H9 (cell line): ENCODE measurements around the gene SOX1. TPM values are rescaled to one million over a fixed set of nuclear protein-coding genes. Genes with fewer than 3 reads are reported as not detected.

Experiments
- DNase-seq: peaks from one replicate; pipeline ENCODE4 v3.0.0-alpha.2; 2017
- H2AFZ ChIP-seq: one replicate; pipeline ENCODE4 v1.6.1; 2013; ENCODE audit warnings: mild to moderate bottlenecking, low read length, control low read depth, moderate library complexity
- H2AK5ac ChIP-seq: 2 replicates; pipeline ENCODE4 v1.6.1; 2013; ENCODE audit warnings: low read length, control low read depth, mixed read lengths; ENCODE audit not compliant: insufficient read length
- H2BK120ac ChIP-seq: one replicate; pipeline ENCODE4 v1.6.1; 2013; ENCODE audit warnings: low read depth, mild to moderate bottlenecking, low read length, control low read depth, inconsistent platforms; ENCODE audit not compliant: poor library complexity, severe bottlenecking
- H2BK12ac ChIP-seq: 2 replicates; pipeline ENCODE4 v1.6.1; 2013; ENCODE audit warnings: low read length, control low read depth, mixed read lengths, low read depth; ENCODE audit not compliant: insufficient read length
- H2BK15ac ChIP-seq: 2 replicates; pipeline ENCODE4 v1.6.1; 2013; ENCODE audit warnings: low read depth, low read length, control low read depth
- H2BK20ac ChIP-seq: one replicate; pipeline ENCODE4 v1.6.1; 2013; ENCODE audit warnings: low read depth, mild to moderate bottlenecking, low read length, control low read depth, inconsistent platforms; ENCODE audit not compliant: poor library complexity, severe bottlenecking
- H2BK5ac ChIP-seq: 2 replicates; pipeline ENCODE4 v1.6.1; 2013; ENCODE audit warnings: low read length, control low read depth, mixed read lengths; ENCODE audit not compliant: insufficient read length
- H3K14ac ChIP-seq: 2 replicates; pipeline ENCODE4 v1.6.1; 2013; ENCODE audit warnings: low read length, control low read depth; ENCODE audit not compliant: insufficient read depth
- H3K18ac ChIP-seq: 2 replicates; pipeline ENCODE4 v1.6.1; 2013; ENCODE audit warnings: low read depth, mild to moderate bottlenecking, mixed read lengths, low read length, control low read depth; ENCODE audit not compliant: insufficient read length
- H3K23ac ChIP-seq: 2 replicates; pipeline ENCODE4 v1.6.1; 2013; ENCODE audit warnings: low read length, control low read depth, mixed read lengths, low read depth; ENCODE audit not compliant: insufficient read length
- H3K23me2 ChIP-seq: 2 replicates; pipeline ENCODE4 v1.6.1; 2013; ENCODE audit warnings: low read depth, mild to moderate bottlenecking, mixed read lengths, low read length, control low read depth; ENCODE audit not compliant: insufficient read length, poor library complexity, severe bottlenecking
- H3K27ac ChIP-seq: 2 replicates; pipeline ENCODE4 v1.5.1; 2013; ENCODE audit warnings: low read length, control low read depth, mixed read lengths, low read depth; ENCODE audit not compliant: insufficient read length
- H3K27me3 ChIP-seq: 2 replicates; pipeline ENCODE4 v1.6.1; 2013; ENCODE audit warnings: low read length, control low read depth, inconsistent platforms; ENCODE audit not compliant: insufficient read depth
- H3K4ac ChIP-seq: 2 replicates; pipeline ENCODE4 v1.6.1; 2013; ENCODE audit warnings: low read depth, mild to moderate bottlenecking, control low read depth, inconsistent platforms, low read length, moderate library complexity
- H3K4me1 ChIP-seq: 2 replicates; pipeline ENCODE4 v1.6.1; 2013; ENCODE audit warnings: low read length, control low read depth, inconsistent platforms; ENCODE audit not compliant: insufficient read depth
- H3K4me2 ChIP-seq: 2 replicates; pipeline ENCODE4 v1.6.1; 2013; ENCODE audit warnings: low read length, control low read depth, mixed read lengths; ENCODE audit not compliant: insufficient read length, insufficient read depth
- H3K56ac ChIP-seq: 2 replicates; pipeline ENCODE4 v1.6.1; 2013; ENCODE audit warnings: low read depth, mild to moderate bottlenecking, mixed read lengths, low read length, control low read depth; ENCODE audit not compliant: insufficient read length
- H3K79me1 ChIP-seq: 2 replicates; pipeline ENCODE4 v1.6.1; 2013; ENCODE audit warnings: low read depth, mild to moderate bottlenecking, moderate library complexity, low read length, control low read depth, inconsistent platforms; ENCODE audit not compliant: insufficient read depth, poor library complexity, severe bottlenecking
- H3K79me2 ChIP-seq: 2 replicates; pipeline ENCODE4 v1.6.1; 2013; ENCODE audit warnings: low read length, control low read depth, inconsistent platforms; ENCODE audit not compliant: insufficient read depth
- H3K9ac ChIP-seq: 2 replicates; pipeline ENCODE4 v1.6.1; 2013; ENCODE audit warnings: low read length, control low read depth, mixed read lengths; ENCODE audit not compliant: insufficient read length; ENCODE audit errors: extremely low read depth
- H3K9me3 ChIP-seq: one replicate; pipeline ENCODE4 v1.6.1; 2013; ENCODE audit warnings: low read depth, low read length, inconsistent platforms; ENCODE audit not compliant: control insufficient read depth
- H3T11ph ChIP-seq: one replicate; pipeline ENCODE4 v1.6.1; 2013; ENCODE audit warnings: mild to moderate bottlenecking, low read length, control low read depth, inconsistent platforms
- H4K20me1 ChIP-seq: one replicate; pipeline ENCODE4 v1.6.1; 2013; ENCODE audit not compliant: control insufficient read depth, insufficient read length, insufficient read depth
- H4K5ac ChIP-seq: 2 replicates; pipeline ENCODE4 v1.6.1; 2013; ENCODE audit warnings: low read depth, mild to moderate bottlenecking, mixed read lengths, low read length, control low read depth; ENCODE audit not compliant: insufficient read length
- H4K8ac ChIP-seq: replicated peaks from 2 replicates; pipeline ENCODE4 v1.6.1; 2013; ENCODE audit warnings: low read length, control low read depth, mixed read lengths, low read depth; ENCODE audit not compliant: insufficient read length
- H4K91ac ChIP-seq: 2 replicates; pipeline ENCODE4 v1.6.1; 2013; ENCODE audit warnings: low read depth, mild to moderate bottlenecking, moderate library complexity, mixed read lengths, low read length, control low read depth; ENCODE audit not compliant: insufficient read length
- H3K27ac Mint-ChIP-seq, 3 experiments: 2 replicates in 2 of 3; 3 replicates in 1 of 3; pipeline ENCODE4 v1.8.0; 2020 to 2021; ENCODE audit warnings: mixed read lengths in 3 of 3, mild to moderate bottlenecking in 1 of 3, moderate library complexity in 1 of 3
- H3K27me3 Mint-ChIP-seq: 2 replicates; pipeline ENCODE4 v1.8.0; 2021; ENCODE audit warnings: low read depth, mild to moderate bottlenecking, moderate library complexity, mixed read lengths
- H3K36me3 Mint-ChIP-seq, 3 experiments: 2 replicates in 2 of 3; 3 replicates in 1 of 3; pipeline ENCODE4 v1.8.0; 2020 to 2021; ENCODE audit warnings: low read depth in 3 of 3, mixed read lengths in 3 of 3; ENCODE audit not compliant: insufficient read depth in 1 of 3
- H3K4me1 Mint-ChIP-seq, 2 experiments: 2 replicates each; pipeline ENCODE4 v1.8.0; 2020; ENCODE audit warnings: mixed read lengths in 2 of 2
- H3K4me3 Mint-ChIP-seq, 2 experiments: 2 replicates in 1 of 2; 3 replicates in 1 of 2; pipeline ENCODE4 v1.8.0; 2020 to 2021; ENCODE audit warnings: mild to moderate bottlenecking in 2 of 2, mixed read lengths in 2 of 2, moderate library complexity in 1 of 2
- H3K9me3 Mint-ChIP-seq, 2 experiments: 2 replicates in 1 of 2; 3 replicates in 1 of 2; pipeline ENCODE4 v1.8.0; 2020; ENCODE audit warnings: mild to moderate bottlenecking in 2 of 2, mixed read lengths in 2 of 2, moderate library complexity in 1 of 2
- CTCF ChIP-seq: fragments of 200-600 bp; sonication (generic); conservative IDR thresholded peaks from 3 replicates; pipeline ENCODE4 v1.8.0; 2021; ENCODE audit warnings: antibody characterized with exemption, mild to moderate bottlenecking
- WGBS: extraction: QIAGEN DNeasy Blood & Tissue Kit; methylation state at CpG from one replicate; pipeline ENCODE4 v1.1.7; 2013; ENCODE audit warnings: missing lambda C conversion rate, low lambda C conversion rate, mixed read lengths; ENCODE audit not compliant: insufficient read length; ENCODE audit errors: extremely low coverage; 5-methylcytosine and 5-hydroxymethylcytosine counted together
- total RNA-seq: library from RNA; stranded (reverse); gene quantifications from 2 replicates; pipeline ENCODE4 v1.2.1, GENCODE V29; 2021

The SOX1 gene
- total RNA-seq, 1 experiment from 2014 or later: 0.17 TPM

- H3K27ac Mint-ChIP-seq: no peak overlapping the region
- no peak overlapping the region for H3K27ac ChIP-seq
- no peak overlapping the region for H4K91ac ChIP-seq
- no peak overlapping the region for H2AK5ac ChIP-seq
- no peak for TF ChIP-seq CTCF
- DNase-seq: no peak
- H2BK5ac ChIP-seq: no peak overlapping the region
- H3K18ac ChIP-seq: no peak overlapping the region
- no peaks in the 10 kb centered on the region for H3K4me1 Mint-ChIP-seq
- no peak overlapping the region for H3K56ac ChIP-seq
- H4K8ac ChIP-seq: no peak overlapping the region
- H3K79me2 ChIP-seq: no peaks in the 10 kb centered on the region
- H3K9me3 Mint-ChIP-seq: peaks cover 19 to 24% of the 10 kb centered on the region in 2 experiments
- H2BK15ac ChIP-seq: no peak overlapping the region
- no peak overlapping the region for H3T11ph ChIP-seq
- no peaks in the 10 kb centered on the region for H3K79me1 ChIP-seq
- H4K20me1 ChIP-seq: no peaks in the 10 kb centered on the region
- no peak overlapping the region for H3K4me3 Mint-ChIP-seq
- no CpG with 5 or more reads among the region's 11 CpGs for WGBS
- H2AFZ ChIP-seq: no peak overlapping the region
- H3K23ac ChIP-seq: no peak overlapping the region
- H3K4me1 ChIP-seq: no peaks in the 10 kb centered on the region
- H3K23me2 ChIP-seq: no peaks in the 10 kb centered on the region
- H3K14ac ChIP-seq: no peak overlapping the region
- no peak overlapping the region for H2BK12ac ChIP-seq
- no peak overlapping the region for H4K5ac ChIP-seq
- no peak overlapping the region for H2BK20ac ChIP-seq
- H3K27me3 ChIP-seq: no peaks in the 10 kb centered on the region
- no peak overlapping the region for H3K9ac ChIP-seq
- peaks cover 0 to 4% (median 4%) of the 10 kb centered on the region in 3 experiments; a peak in 2 of 7 replicates for H3K36me3 Mint-ChIP-seq
- no peaks in the 10 kb centered on the region for H3K9me3 ChIP-seq
- H3K4ac ChIP-seq: no peak overlapping the region
- H3K27me3 Mint-ChIP-seq: peaks cover 80% of the 10 kb centered on the region
- no peak overlapping the region for H3K4me2 ChIP-seq
- H2BK120ac ChIP-seq: no peak overlapping the region
Observed at GRCh38 chr13:112024577-112024976, 42.4 kb upstream of the SOX1 start.
